Measurements from ENCODE around the gene IDE.

- TF ChIP-seq EZH2phosphoT487 (IDR thresholded peaks at IDR 0.05; ENCODE audit: insufficient read depth, low read depth) (no peak), EZH2 (IDR thresholded peaks at IDR 0.05; ENCODE audit: insufficient read depth, poor library complexity, severe bottlenecking) (no peak)
Measured at GRCh38 chr10:92544296-92544695, 29.6 kb downstream of the IDE start.

Measured in GM23248 (cell line).